ENCODE measurements around the gene PLPP7. TPM values are rescaled to one million over a fixed set of nuclear protein-coding genes. Genes with fewer than 3 reads are reported as not detected.

PLPP7 gene
- total RNA-seq, 4 donors from 2014 or later: 3.8 to 14.0 (median 6.5) TPM

GRCh38 chr9:131299961-131300347, 10.4 kb downstream of the PLPP7 start:
- DNase-seq (ENCODE audit: low spot score) (no peak), ATAC-seq (ENCODE audit: low FRiP score) (no peak)
- no peak for TF ChIP-seq CTCF (IDR thresholded peaks at IDR 0.05)

GRCh38 chr9:131300444-131300843, 10.9 kb downstream of the PLPP7 start:
- ATAC-seq (ENCODE audit: low FRiP score): no peak
- TF ChIP-seq CTCF (IDR thresholded peaks at IDR 0.05): no peak

GRCh38 chr9:131302244-131303075, 12.9 kb downstream of the PLPP7 start:
- TF ChIP-seq CTCF (IDR thresholded peaks at IDR 0.05): no peak
- ATAC-seq (ENCODE audit: low FRiP score) (no peak), DNase-seq (ENCODE audit: low spot score) (no peak)

More at GRCh38 chr9:131300444-131300843, 10.9 kb downstream of the PLPP7 start:
- no peak for DNase-seq (ENCODE audit: low spot score)

- no peak for TF ChIP-seq CTCF (IDR thresholded peaks at IDR 0.05)
- DNase-seq (ENCODE audit: low spot score): no peak
- no peak for ATAC-seq (ENCODE audit: low FRiP score)
Measured at GRCh38 chr9:131303381-131304321, 14.1 kb downstream of the PLPP7 start.

- DNase-seq (ENCODE audit: low spot score) (no peak), ATAC-seq (ENCODE audit: low FRiP score) (no peak)
Measured at GRCh38 chr9:131304676-131305355, 15.3 kb downstream of the PLPP7 start.

More at GRCh38 chr9:131304676-131305355, 15.3 kb downstream of the PLPP7 start:
- TF ChIP-seq CTCF (IDR thresholded peaks at IDR 0.05): no peak

Measured in omental fat pad (tissue), 4 donors.